HG03097 (cell line): ENCODE data around the gene TMEM222.

Source experiments
- ATAC-seq: cut with Tn5 transposase; IDR thresholded peaks from one replicate; pipeline ENCODE4 v1.9.1; 2021; ENCODE audit not compliant: unreplicated experiment, low FRiP score

The TMEM222 gene

GRCh38 chr1:27306071-27306470 is 15.9 kb upstream of the TMEM222 start:
- no peak for ATAC-seq

- no peak for ATAC-seq
These were observed 14.8 kb upstream of the TMEM222 start for GRCh38 chr1:27306892-27307761.

DNA sequence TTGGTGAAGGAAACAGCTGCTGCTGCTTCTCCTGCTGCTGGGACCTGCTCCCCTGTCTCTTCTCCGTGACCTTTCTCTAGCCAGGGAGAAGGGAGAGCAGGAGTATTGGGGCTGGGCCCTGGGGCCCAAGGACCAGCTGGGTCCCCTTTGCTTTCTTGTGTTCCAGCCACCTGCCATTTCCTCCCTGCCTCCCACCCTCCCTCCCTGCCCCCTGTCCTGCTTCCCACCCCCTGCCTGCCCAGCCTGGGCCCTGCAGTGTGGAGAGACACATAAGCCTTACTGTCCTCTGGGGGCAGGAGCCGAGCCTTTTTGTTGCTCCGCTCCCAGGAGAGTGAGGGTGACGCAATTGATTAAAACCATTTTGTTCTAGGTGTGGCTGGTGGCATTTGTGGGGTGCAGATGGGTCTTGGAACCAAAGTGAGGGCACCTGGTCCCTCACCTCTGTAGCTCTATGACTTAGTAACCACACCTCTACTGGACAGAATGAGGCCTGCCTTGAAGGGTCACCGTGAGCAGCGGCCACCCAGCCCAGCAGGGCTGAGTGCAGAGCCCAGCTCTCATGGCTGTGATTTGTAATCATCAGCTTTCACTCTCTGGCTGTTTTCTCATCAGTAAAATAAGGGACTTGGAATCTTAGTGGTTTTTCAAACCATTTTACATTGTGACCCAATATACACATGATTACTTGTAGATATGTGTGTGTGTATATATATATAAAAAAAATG is 13.9 kb upstream of the TMEM222 start:
- no peak for ATAC-seq

DNA sequence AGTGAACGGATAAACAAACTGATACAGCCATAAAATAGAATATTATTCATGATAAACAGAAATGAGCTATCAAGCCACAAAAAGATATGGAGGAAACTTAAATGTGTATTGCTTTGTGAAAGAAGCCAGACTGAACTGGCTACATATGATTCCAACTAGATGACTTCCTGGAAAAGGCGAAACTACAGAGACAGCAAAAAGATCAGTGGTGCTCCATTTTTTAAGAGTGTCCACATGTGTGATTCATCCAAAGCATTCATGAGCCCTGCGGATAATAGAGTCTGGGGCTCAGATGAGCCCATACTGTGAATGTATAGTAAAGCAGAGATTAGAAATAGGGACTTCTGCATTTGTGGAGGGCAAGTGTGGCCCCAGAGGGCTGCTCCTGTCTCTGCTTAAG is 7.8 kb upstream of the TMEM222 start:
- no peak for ATAC-seq

DNA sequence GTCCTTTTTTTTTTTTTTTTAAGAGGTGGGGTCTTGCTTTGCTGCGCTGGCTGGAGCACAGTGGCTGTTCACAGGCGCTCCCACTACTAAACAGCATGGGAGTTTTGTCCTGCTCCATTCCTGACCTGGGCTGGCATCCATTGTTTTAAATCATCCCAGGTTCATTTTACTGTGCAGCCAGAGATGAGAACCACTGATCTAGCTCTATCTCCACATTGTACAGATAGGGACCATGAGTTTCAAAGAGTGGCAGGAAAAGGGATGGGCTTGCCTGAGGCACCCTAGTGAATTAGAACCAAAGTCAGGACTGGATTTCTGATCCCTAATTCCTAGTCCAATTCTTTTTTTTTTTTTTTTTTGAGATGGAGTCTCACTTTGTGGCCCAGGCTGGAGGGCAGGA is 7.2 kb upstream of the TMEM222 start:
- ATAC-seq = no peak

- ATAC-seq = no peak
These were observed 5.1 kb upstream of the TMEM222 start for GRCh38 chr1:27316860-27317259.

DNA sequence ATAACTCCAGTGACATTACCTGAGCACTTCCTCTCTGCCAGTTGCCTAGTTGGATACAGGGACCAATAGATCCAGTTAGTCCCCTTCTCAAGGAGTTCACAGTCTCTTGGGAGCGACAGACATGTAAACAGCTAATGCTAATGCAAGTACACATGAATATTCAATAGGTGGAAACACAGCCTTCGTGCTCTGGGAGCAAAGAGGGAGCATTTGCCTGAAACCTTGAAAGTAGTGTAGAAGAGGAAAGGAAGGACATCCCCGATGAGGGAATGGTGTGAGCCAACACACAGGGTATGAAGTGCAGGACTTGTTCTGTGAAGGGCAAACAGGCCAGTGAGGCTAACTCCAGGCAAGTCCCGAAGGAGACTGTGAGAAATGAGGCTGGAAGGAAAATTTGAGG is 3.8 kb upstream of the TMEM222 start:
- no peak for ATAC-seq

GRCh38 chr1:27318596-27318995 is 3.4 kb upstream of the TMEM222 start:
- ATAC-seq = no peak

DNA sequence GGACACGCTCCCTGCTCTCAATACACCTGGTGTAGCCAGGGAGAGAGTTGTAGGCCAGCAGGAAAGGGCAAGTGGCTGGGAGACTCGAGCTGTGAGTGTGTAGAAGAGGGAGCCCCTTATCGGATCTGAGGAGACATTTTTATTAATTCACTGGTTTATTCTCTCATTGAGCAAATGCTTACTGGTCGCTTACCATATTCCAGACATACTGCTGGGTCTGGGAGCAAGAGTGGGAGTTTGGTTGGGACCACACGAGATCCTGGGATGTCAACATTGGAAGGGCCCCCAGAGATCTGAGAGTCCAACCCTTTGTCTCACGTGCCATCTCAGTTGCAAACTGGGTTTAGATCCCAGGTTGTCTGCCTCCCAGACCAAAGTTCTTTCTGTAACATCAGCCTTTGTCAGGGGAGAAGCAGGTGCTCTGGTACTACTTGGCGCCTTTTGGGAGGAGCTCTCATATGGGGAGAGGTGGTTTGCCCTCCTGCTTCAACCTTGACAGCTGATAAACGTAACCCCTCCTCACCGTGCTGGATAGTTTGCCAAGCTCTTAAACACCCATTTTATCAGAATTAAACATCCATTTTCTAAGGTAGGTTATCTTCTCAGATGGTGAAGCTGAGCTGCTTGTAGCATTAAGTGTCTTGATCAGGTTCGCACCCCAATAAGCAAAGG is 742 bp downstream of the TMEM222 start:
- no peak for ATAC-seq

- no peak for ATAC-seq
These were observed 3.3 kb downstream of the TMEM222 start for GRCh38 chr1:27325286-27325685.

- no peak for ATAC-seq
These were observed 6.0 kb downstream of the TMEM222 start for GRCh38 chr1:27327964-27328363.

GRCh38 chr1:27330786-27331185 is 8.8 kb downstream of the TMEM222 start:
- no peak for ATAC-seq

DNA sequence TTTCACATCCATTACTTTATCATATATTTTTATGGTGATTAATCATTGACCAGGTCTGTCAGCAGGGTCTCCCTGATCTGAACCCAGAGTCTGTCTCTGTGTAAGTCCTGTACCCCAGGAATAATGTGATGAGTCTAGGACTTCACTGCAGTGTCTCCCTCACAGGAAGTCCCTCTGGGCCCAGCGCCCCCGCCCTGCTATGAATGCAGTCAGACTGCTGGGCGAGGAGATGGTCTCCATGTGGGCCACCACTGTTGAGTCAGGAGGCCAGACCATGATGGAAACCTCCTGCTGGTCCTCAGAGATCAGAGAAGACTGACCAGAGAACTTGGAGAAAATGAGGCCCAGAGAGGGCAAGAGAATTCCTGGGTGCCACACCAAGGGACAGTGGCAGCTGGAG is 9.5 kb downstream of the TMEM222 start:
- ATAC-seq = no peak

DNA sequence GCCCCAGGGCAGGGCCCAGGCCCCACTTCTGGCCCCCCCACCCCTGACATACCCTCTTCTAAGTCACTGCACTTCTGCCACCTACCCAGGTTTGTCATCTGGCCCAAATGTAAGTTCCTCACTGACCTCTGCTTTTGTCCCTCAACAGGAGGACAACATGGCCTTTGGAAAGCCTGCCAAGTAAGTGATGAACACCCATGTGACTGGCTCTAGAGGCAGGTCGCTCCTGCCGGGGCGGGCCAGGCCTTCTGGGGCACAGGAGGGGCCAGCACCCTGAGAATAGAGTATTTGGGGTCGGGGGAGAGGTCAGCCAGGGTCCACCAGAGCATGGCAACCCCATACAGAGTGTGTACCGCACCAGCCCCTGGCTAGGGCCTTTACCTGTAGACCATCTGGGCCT is 10.0 kb downstream of the TMEM222 start:
- no peak for ATAC-seq

GRCh38 chr1:27332536-27333281 is 10.7 kb downstream of the TMEM222 start:
- ATAC-seq = no peak

- ATAC-seq = no peak
These were observed 11.8 kb downstream of the TMEM222 start for GRCh38 chr1:27333717-27334279.

GRCh38 chr1:27335506-27336422 is 13.8 kb downstream of the TMEM222 start:
- no peak for ATAC-seq

DNA sequence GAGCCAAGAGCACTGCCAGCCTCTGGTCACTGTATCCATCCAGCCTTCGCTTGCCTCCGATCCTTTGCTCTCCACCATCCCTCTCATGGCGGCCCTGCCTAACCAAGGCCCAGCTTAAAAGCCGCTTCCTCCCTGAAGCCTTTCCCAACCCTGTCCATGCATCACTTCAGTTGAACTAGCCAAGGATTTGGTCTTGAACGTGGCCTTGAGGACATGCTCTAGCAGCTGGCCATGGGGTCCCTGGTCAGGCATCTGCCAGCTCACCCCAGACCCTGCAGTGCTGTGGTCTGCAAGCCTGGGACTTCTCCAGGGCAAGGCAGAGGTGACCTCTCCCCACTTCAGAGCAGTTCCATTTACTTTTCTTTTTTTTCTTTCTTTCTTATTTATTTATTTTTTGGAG is 14.8 kb downstream of the TMEM222 start:
- ATAC-seq = no peak

DNA sequence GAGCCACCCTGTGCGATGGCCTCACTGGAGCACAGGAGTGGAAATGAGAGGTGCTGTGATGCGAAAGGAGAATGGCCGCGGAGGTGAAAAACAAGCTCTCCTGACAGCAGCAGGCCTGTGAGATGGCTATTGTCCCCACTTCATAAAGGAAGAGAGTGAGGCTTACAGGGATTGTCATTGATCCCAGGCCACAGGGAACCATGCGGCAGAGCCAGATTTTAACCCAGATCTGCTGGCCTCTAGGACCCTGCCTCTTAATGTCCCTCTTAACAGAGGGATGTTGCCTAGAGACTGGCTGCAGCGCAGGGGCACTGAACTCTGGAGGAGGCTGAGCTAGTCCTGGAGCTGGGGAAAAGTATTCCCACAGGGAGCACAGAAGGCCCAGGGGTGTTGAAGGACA is 16.8 kb downstream of the TMEM222 start:
- no peak for ATAC-seq
